Fibroblast of lung (primary cell): Measurements from ENCODE around the gene PTMA.
"Not testable (repeated sequence)": the region's sequence is repeated elsewhere in the genome, so short reads cannot be mapped to it uniquely, and the experiment has no call there.

Source experiments
- CTCF ChIP-seq, 2 donors: IDR thresholded peaks in 1 of 2; conservative IDR thresholded peaks in 1 of 2; 1 replicate in 1 of 2; 2 replicates in 1 of 2; pipeline ENCODE4 v1.5.1; 2011 to 2012; ENCODE audit warnings: low read length in 2 of 2, control low read depth in 1 of 2, inconsistent platforms in 1 of 2, low read depth in 1 of 2, mild to moderate bottlenecking in 1 of 2
- EZH2 ChIP-seq: IDR thresholded peaks from 2 replicates; pipeline ENCODE4 v1.5.1; 2012; ENCODE audit warnings: low read length, control low read depth, mild to moderate bottlenecking; ENCODE audit errors: missing control alignments

GRCh38 chr2:231660073-231660472, 48.3 kb upstream of the PTMA start:
- TF ChIP-seq CTCF (conservative IDR thresholded peaks at IDR 0.05 in 1 of 2, IDR thresholded peaks at IDR 0.05 in 1 of 2; ENCODE audit: low read depth in 1 of 2, low read length in 2 of 2); EZH2: not testable (repeated sequence)
